ENCODE data around the gene SORT1. TPM values are rescaled to one million over a fixed set of nuclear protein-coding genes. Genes with fewer than 3 reads are reported as not detected.
"Not testable (repeated sequence)": the region's sequence is repeated elsewhere in the genome, so short reads cannot be mapped to it uniquely, and the experiment has no call there.

SORT1 gene
- polyA plus RNA-seq, 6 donors from 2014 or later: 0.16 to 1.3 (median 0.34) TPM; not detected in 2

DNA sequence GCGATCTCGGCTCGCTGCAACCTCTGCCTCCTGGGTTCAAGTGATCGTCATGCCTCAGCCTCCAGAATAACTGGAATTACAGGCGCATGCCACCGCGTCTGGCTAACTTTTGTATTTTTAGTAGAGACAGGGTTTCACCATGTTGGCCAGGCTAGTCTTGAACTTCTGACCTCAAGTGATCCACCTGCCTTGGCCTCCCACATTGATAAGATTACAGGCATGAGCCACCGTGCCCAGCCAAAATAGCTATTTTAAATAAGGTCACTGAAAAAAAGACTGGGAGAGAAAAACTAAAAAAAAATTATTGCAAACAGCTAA, 2.5 kb downstream of the SORT1 start:
- peaks cover 30 to 47% (median 44%) of the 10 kb centered on the region in 3 donors for H3K4me1 Mint-ChIP-seq
- H3K27me3 Mint-ChIP-seq: peaks cover 48 to 66% (median 58%) of the 10 kb centered on the region in 3 donors
- not testable (repeated sequence) for H3K27ac Mint-ChIP-seq; H3K4me3 Mint-ChIP-seq; DNase-seq; ATAC-seq (ENCODE audit: low read depth in 2 of 2); H3K36me3 Mint-ChIP-seq; H3K9me3 Mint-ChIP-seq

- no peak for ATAC-seq (ENCODE audit: low read depth in 2 of 2)
- Mint-ChIP-seq H3K36me3 (peaks cover 0 to 5% of the 10 kb centered on the region in 2 donors), H3K9me3 (peaks cover 0 to 7% (median 0%) of the 10 kb centered on the region in 7 donors), H3K4me1 (peaks cover 34 to 52% (median 44%) of the 10 kb centered on the region in 3 donors), H3K4me3 (no peak overlapping the region), H3K27me3 (peaks cover 53 to 71% (median 63%) of the 10 kb centered on the region in 3 donors), H3K27ac (no peak overlapping the region)
- DNase-seq: no peak
Observed at GRCh38 chr1:109394591-109395281, 3.0 kb downstream of the SORT1 start.

GRCh38 chr1:109393617-109394233, 4.0 kb downstream of the SORT1 start:
- ATAC-seq (ENCODE audit: low read depth in 2 of 2): no peak
- peaks cover 35 to 53% (median 43%) of the 10 kb centered on the region in 3 donors for H3K4me1 Mint-ChIP-seq
- H3K27me3 Mint-ChIP-seq: peaks cover 64 to 79% (median 69%) of the 10 kb centered on the region in 3 donors

DNA sequence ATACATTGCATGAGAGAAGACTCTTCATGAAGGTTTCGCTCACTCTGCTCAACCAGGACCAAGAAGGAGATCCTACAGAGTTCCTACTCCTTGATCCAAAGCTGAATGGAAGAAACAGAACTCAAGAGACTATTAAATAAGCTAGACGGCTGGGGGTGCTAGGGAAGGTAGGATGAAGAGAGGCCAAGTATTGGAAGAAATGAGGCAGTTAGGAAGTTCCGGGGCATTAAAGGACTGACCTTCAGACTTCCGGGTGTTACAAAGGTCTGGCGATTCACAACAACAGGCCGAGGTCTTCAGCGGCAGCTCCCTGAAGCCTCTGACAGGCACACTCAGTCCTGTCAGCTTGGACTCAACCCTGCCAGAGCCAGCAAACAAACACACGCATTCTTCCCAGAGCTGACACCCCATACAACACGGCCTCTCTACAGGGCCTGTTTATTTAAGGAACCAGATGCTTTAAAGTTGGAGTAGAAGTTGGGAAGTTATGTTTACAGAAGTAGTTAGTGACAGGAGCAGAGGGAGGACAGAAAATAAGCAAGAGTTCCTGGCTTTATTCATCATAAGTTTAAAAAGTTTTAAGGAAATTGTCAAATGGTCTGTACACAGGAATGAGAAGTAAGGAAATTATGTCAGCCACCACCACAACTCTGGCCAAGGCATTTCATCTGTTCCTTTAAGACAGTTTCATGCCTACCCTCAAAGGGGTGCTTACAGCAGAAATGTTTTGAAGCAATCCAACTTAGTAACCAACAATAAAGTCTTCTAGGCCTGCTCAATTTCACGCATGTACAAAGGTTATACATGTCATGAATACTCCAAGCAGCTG, 4.7 kb downstream of the SORT1 start:
- DNase-seq: no peak

More at GRCh38 chr1:109393617-109394233, 4.0 kb downstream of the SORT1 start:
- H3K36me3 Mint-ChIP-seq: peaks cover 0 to 7% of the 10 kb centered on the region in 2 donors
- no peak overlapping the region for H3K4me3 Mint-ChIP-seq
- peaks cover 0 to 7% (median 0%) of the 10 kb centered on the region in 7 donors for H3K9me3 Mint-ChIP-seq
- DNase-seq: no peak
- no peak overlapping the region for H3K27ac Mint-ChIP-seq

DNA sequence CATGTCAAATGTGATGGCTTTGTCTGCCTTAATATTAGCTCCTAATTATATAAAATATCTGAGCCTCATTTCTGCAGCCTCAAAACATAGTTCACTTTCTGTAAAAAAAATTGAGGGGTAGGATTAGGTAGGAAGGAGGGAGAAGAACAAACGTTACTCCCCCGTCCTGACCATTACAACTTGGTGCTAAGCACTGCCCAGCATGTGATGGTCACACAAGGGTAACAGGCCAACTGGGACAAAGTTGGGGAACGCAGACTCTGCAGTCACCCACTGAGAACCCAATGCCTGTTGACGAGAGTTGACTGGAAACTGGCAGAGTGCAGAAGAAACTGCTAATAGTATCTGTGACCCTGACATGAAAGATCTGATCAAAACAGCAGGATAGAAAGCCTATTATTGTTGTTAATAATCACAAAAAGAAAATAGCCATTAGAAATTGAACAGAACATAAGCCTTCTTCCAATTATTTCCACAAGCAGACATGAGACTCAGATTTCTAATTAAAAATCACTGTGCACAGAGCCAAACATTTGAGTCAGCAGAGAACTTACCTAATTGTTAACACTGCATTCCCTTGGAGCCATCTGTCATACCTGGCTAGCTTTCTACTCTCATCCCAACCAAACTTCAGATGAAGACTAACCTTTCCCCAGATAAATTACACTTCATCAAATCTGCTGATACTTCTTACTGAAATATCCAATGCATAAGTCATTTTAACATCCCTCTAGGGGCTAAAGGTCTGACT, 5.5 kb downstream of the SORT1 start:
- Mint-ChIP-seq H3K4me1 (peaks cover 35 to 44% (median 37%) of the 10 kb centered on the region in 3 donors), H3K9me3 (peaks cover 0 to 7% (median 0%) of the 10 kb centered on the region in 7 donors), H3K36me3 (peaks cover 0 to 7% of the 10 kb centered on the region in 2 donors), H3K27me3 (peaks cover 67 to 79% (median 72%) of the 10 kb centered on the region in 3 donors), H3K27ac (peak overlapping the region in 1 of 6 donors; percentile 18), H3K4me3 (peak overlapping the region in 5 of 8 donors; percentile 4 to 61 (median 25))
- ATAC-seq (ENCODE audit: low read depth in 2 of 2) (peak in 1 of 2 donors; percentile 10), DNase-seq (no peak)

More for the DNA sequence above, 4.7 kb downstream of the SORT1 start:
- Mint-ChIP-seq H3K27ac (no peak overlapping the region), H3K4me3 (no peak overlapping the region), H3K36me3 (peaks cover 0 to 7% of the 10 kb centered on the region in 2 donors), H3K27me3 (peaks cover 67 to 76% (median 72%) of the 10 kb centered on the region in 3 donors), H3K9me3 (peaks cover 0 to 7% (median 0%) of the 10 kb centered on the region in 7 donors), H3K4me1 (peaks cover 35 to 46% (median 39%) of the 10 kb centered on the region in 3 donors)
- no peak for ATAC-seq (ENCODE audit: low read depth in 2 of 2)

DNA sequence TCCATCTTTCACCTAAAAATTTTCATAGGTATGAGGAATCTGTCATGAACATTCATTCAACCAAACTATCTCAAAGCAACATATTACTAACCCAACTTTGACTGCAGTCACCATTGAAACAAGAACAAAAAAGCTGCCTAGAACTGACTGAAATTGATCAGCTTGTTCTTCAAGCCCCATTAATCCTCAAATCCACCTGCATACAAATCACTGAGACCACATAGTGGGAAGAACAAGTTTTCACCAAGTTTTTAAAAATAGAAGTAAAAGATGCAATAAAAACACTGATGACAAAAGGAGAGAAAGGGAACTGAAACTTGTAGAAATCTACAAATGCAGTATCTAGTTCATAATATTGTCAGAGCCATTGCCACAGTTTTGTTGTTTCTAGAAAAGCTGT, 6.1 kb downstream of the SORT1 start:
- H3K4me1 Mint-ChIP-seq: peaks cover 32 to 44% (median 32%) of the 10 kb centered on the region in 3 donors
- peaks cover 68 to 76% (median 71%) of the 10 kb centered on the region in 3 donors for H3K27me3 Mint-ChIP-seq
- H3K36me3 Mint-ChIP-seq: peaks cover 0 to 7% of the 10 kb centered on the region in 2 donors
- ATAC-seq (ENCODE audit: low read depth in 2 of 2) (peak; percentile 79 to 83), DNase-seq (peak; percentile 51)
- H3K4me3 Mint-ChIP-seq: peak overlapping the region in 6 of 8 donors; percentile 4 to 61 (median 36)
- peak overlapping the region in 1 of 6 donors; percentile 28 for H3K27ac Mint-ChIP-seq
- peaks cover 0 to 7% (median 0%) of the 10 kb centered on the region in 7 donors for H3K9me3 Mint-ChIP-seq

DNA sequence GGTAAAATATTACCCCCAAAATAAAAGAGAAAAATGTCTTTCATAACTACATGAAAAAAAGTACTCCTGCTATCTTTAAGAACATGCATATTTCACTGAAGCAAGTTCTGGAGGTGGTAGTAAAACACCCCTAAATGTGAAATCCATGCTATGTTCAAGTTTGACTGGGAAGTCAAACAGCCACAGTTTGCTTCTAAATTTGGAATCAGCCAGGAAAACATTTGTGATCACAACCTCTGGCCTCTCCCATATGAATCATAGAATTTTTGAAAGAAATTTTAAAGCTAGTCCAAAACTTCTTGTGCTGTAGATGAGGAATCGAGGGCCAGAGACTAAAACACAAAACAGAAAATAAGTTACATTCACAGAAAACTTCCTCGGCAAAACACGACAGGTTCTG, 6.6 kb downstream of the SORT1 start:
- peak overlapping the region in 1 of 6 donors; percentile 28 for H3K27ac Mint-ChIP-seq
- ATAC-seq (ENCODE audit: low read depth in 2 of 2) (no peak), DNase-seq (no peak)
- peaks cover 0 to 7% (median 0%) of the 10 kb centered on the region in 7 donors for H3K9me3 Mint-ChIP-seq
- peaks cover 27 to 39% (median 28%) of the 10 kb centered on the region in 3 donors for H3K4me1 Mint-ChIP-seq
- H3K4me3 Mint-ChIP-seq: peak overlapping the region in 3 of 8 donors; percentile 25 to 42 (median 41)
- H3K36me3 Mint-ChIP-seq: peaks cover 0 to 7% of the 10 kb centered on the region in 2 donors
- H3K27me3 Mint-ChIP-seq: peaks cover 68 to 76% (median 71%) of the 10 kb centered on the region in 3 donors

DNA sequence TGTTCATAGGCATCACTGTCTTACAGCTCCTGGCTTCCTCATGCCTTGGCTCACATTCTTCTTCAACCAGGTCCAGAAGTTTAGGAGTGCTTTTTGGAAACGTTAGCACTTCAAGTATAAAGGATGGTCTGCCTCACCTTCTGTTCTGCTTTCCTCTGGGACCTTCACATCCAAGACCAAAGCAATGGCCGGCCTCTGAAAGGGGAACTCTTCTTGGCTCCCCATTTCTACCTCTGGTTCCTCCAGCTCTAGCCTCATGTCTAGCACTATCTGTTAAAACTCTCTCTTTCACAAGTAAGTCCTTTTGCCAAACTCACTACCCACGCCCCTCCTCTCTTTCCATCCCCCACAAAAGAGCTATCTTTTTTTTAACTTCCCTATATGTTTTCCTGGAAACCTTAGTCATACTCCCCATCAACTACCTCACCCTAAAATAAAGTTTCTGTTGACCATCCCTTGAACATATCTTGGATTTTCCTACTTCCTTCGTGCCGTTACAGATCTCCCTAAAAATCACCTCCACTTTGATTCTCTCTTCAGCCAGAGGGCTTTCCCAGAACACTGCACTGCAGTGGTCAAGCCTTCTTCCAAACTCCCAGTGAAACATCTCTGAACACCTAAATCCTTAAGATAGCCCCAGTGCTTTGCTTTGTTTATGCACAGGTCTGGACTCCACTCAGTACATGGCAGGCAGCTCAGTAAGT, 7.9 kb downstream of the SORT1 start:
- Mint-ChIP-seq H3K27ac (no peak overlapping the region), H3K27me3 (peaks cover 61 to 69% (median 68%) of the 10 kb centered on the region in 3 donors), H3K9me3 (peaks cover 0 to 7% (median 0%) of the 10 kb centered on the region in 7 donors), H3K36me3 (peaks cover 0 to 7% of the 10 kb centered on the region in 2 donors), H3K4me3 (no peak overlapping the region), H3K4me1 (peaks cover 21 to 34% (median 22%) of the 10 kb centered on the region in 3 donors)
- DNase-seq (no peak), ATAC-seq (ENCODE audit: low read depth in 2 of 2) (no peak)

- H3K4me3 Mint-ChIP-seq: no peak overlapping the region
- peaks cover 0 to 7% (median 0%) of the 10 kb centered on the region in 7 donors for H3K9me3 Mint-ChIP-seq
- H3K27ac Mint-ChIP-seq: no peak overlapping the region
- ATAC-seq (ENCODE audit: low read depth in 2 of 2) (no peak), DNase-seq (no peak)
- peaks cover 61 to 70% (median 68%) of the 10 kb centered on the region in 3 donors for H3K27me3 Mint-ChIP-seq
- peaks cover 21 to 34% (median 22%) of the 10 kb centered on the region in 3 donors for H3K4me1 Mint-ChIP-seq
- H3K36me3 Mint-ChIP-seq: peaks cover 0 to 7% of the 10 kb centered on the region in 2 donors
Observed at GRCh38 chr1:109388884-109389637, 8.7 kb downstream of the SORT1 start.

DNA sequence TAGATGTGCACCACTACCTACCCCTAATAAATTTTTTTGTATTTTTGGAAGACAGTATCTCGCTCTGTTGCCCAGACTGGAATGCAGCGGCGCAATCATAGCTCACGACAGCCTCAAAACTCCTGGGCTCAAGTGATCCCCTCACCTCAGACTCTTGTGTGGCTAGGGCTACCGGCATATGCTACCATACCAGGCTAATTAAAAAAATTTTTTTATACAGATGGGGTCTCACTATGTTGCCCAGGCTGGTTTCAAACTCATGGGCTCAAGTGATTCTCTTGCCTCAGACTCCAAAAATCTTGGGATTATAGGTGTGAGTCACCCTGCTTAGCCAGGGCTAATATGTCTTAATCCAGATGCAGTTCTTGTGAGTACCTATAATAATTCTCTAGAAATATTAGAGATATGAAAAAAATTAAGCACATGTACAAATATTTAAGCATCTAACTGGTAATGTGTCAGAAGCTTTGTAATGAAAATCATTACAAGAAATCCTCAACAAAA, 9.5 kb downstream of the SORT1 start:
- H3K4me1 Mint-ChIP-seq: peaks cover 21 to 34% (median 22%) of the 10 kb centered on the region in 3 donors
- no peak overlapping the region for H3K4me3 Mint-ChIP-seq
- no peak for ATAC-seq (ENCODE audit: low read depth in 2 of 2)

DNA sequence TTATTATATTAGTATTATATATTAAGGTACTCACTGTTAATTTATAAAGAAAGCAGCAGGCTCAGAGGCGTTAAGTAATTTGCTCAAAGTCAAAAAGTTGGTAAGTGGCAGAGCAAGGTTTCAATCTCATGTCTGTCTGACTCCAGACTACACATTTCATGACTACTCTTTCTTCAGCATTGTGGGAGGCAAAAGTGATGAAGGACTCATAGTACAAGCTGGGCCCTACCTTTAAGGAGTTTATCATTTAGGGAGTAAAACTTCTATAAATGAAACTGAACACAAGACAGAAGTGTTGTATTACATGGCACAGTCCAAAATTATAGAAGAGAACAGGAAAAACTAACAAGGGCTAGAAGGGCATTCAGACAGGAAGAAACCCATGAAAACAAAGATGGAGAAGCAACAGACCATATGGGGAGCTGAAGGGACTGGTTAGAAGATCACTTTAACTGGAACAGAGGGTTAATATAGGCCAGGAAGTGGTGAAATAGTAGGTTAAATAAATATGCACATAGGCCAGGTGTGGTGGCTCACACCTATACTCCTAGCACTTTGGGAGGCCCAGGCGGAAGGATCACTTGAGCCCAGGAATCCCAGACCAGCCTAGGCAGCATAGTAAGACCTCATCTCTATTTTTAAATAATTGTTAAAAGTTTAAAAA, 11.5 kb downstream of the SORT1 start:
- Mint-ChIP-seq H3K27me3 (peaks cover 39 to 52% (median 50%) of the 10 kb centered on the region in 3 donors), H3K4me3 (no peak overlapping the region), H3K4me1 (peaks cover 5 to 15% (median 6%) of the 10 kb centered on the region in 3 donors), H3K9me3 (peaks cover 0 to 5% (median 0%) of the 10 kb centered on the region in 7 donors), H3K27ac (no peak overlapping the region), H3K36me3 (peaks cover 0 to 7% of the 10 kb centered on the region in 2 donors)
- no peak for DNase-seq
- no peak for ATAC-seq (ENCODE audit: low read depth in 2 of 2)

More for the DNA sequence above, 9.5 kb downstream of the SORT1 start:
- H3K27me3 Mint-ChIP-seq: peaks cover 55 to 64% (median 64%) of the 10 kb centered on the region in 3 donors
- H3K27ac Mint-ChIP-seq: peak overlapping the region in 1 of 6 donors; percentile 21
- peaks cover 0 to 7% (median 0%) of the 10 kb centered on the region in 7 donors for H3K9me3 Mint-ChIP-seq
- H3K36me3 Mint-ChIP-seq: peaks cover 0 to 7% of the 10 kb centered on the region in 2 donors
- DNase-seq: no peak

Data from naive B cell (primary cell).